ENCODE measurements around the gene BCR.
"Not testable (repeated sequence)": the region's sequence is repeated elsewhere in the genome, so short reads cannot be mapped to it uniquely, and the experiment has no call there.

The BCR gene

GRCh38 chr22:23316596-23316995, 136.3 kb downstream of the BCR start:
- not testable (repeated sequence) for DNase-seq (ENCODE audit: low spot score)

- not testable (repeated sequence) for DNase-seq (ENCODE audit: low spot score)
These were observed 138.0 kb downstream of the BCR start for GRCh38 chr22:23318316-23318715.

GRCh38 chr22:23322497-23323080, 142.3 kb downstream of the BCR start:
- DNase-seq (ENCODE audit: low spot score): not testable (repeated sequence)

DNA sequence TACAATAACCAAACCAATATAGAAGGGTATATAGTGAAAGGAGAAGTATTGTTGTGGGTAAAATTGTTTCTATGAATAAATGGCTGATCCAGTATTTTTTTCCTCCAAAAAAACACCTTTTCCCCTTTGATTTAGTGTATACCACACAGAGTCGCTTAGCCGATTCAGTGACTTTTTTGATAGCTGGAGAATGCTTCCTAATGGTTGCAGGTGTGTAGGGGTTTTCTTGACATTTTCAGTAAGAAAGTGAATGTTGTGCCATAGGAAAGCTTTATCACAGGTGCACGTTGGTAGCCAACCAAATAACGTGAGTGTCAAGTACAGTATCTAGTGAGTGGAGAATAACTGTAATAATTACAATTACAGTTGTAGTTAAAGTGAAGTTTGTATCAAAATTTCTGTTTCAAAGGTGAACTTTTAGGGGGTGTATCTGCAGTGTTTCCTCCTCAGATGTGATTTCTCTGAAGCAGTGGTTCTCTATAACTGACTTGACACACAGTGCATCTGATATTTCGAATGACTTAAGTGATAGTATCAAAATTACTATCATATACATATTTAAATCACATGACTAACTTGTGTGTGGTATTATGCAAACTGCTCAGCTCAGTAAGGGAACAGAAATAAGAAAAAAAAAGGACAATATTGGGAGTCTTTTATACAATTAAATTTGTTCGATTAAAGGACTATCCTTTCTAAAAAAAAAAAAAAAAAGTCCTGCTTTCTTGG, 143.8 kb downstream of the BCR start:
- not testable (repeated sequence) for DNase-seq (ENCODE audit: low spot score)

DNA sequence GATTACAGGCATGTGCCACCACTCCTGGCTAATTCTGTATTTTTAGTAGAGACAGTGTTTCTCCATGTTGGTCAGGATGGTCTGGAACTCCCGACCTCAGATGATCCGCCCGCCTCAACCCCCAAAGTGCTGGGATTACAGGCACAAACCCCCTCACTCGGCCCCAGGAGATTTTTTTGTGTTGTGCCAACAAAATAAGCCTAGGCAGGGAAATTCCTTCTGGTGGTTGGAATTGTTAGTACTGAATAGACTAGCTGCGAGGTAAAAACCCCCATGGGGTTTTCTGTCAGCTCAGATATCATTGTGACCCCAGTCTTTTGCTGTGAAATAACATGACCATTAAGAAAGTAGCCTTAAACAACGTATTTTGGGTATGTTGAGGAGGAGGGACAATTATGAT, 144.9 kb downstream of the BCR start:
- DNase-seq (ENCODE audit: low spot score): no peak

DNA sequence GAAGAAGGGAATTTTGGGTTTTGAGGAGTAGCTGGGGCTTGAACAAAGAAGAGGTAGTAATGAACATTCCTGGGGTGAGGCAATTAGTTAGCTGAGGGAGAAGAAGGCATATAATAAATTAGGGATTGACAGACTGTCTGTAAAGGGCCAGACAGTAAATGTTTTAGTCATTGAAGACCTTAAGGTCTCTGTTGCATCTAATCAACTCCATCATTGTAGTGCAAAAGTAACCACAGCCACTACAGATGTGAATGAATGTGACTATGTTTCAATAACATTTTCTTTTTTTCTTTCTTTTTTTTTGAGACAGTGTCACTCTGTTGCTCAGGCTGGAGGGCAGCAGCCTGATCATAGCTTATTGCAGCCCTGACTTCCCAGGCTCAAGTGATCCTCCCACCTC, 153.5 kb downstream of the BCR start:
- DNase-seq (ENCODE audit: low spot score): not testable (repeated sequence)

DNA sequence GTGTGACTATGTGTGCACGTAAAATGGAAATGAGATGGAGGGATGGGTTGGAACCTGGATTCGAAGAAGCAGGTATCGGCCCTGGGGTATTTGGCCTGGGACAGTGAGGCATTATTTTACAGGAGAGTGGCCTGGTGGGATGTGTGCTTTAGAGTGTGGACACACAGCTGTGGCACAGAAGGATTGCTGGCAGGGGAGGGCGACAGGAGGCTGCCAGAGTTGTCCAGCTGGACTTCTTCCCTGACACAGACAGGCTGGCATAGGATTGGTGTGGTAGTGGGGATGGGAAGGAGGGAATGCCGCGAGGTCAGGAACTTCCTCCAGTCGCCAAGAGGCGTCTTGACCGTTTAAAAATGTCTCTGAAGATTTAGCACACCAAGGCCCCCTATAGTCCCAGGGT, 157.4 kb downstream of the BCR start:
- DNase-seq (ENCODE audit: low spot score): not testable (repeated sequence)

GRCh38 chr22:23341942-23342695, 161.8 kb downstream of the BCR start:
- not testable (repeated sequence) for DNase-seq (ENCODE audit: low spot score)

- DNase-seq (ENCODE audit: low spot score): no peak
These were observed 171.0 kb downstream of the BCR start for GRCh38 chr22:23351321-23351720.

DNA sequence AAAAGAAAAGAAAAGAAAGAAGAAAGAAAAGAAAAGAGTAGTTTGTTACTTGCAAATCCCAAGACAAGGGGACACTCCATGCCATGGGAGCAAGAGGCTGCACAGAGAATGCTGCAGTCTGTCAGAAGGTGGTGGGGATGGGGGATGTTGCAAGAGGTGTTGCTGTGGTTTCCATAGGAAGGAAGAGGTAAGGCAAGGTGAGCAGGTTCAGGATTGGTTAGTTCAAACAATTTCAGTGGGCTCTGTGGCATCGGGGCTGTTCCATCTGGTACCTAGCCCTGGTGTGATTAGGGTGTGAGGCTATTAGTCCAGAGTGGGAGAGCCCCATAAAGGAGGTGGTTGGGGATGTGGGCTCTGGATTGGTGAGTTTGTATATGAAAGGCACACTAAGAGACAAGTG, 172.7 kb downstream of the BCR start:
- DNase-seq (ENCODE audit: low spot score): no peak

- DNase-seq (ENCODE audit: low spot score): no peak
These were observed 173.4 kb downstream of the BCR start for GRCh38 chr22:23353696-23354095.

GRCh38 chr22:23356094-23356493, 175.8 kb downstream of the BCR start:
- DNase-seq (ENCODE audit: low spot score): no peak

DNA sequence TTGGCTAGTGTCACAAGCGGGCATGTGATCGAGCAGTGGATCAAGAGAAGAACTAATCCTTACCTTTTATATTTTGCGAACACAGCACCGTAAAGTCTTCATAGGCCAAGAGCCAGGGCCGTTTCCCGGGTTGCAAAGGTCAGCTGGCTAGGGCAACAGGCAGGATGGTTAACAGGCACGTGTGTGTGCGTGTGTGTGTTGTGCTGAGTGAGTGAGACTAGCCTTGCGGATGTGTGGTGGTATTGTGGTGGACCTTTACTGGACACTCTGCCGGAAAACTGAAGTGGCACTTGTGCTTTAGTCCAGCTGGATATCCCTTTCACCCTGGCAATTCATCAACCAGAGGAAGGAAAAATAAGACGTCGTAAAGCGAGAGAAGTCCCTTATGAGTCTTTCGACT, 176.7 kb downstream of the BCR start:
- no peak for DNase-seq (ENCODE audit: low spot score)

GRCh38 chr22:23359583-23360123, 179.3 kb downstream of the BCR start:
- DNase-seq (ENCODE audit: low spot score): no peak

- no peak for DNase-seq (ENCODE audit: low spot score)
These were observed 181.4 kb downstream of the BCR start for GRCh38 chr22:23361676-23362075.

DNA sequence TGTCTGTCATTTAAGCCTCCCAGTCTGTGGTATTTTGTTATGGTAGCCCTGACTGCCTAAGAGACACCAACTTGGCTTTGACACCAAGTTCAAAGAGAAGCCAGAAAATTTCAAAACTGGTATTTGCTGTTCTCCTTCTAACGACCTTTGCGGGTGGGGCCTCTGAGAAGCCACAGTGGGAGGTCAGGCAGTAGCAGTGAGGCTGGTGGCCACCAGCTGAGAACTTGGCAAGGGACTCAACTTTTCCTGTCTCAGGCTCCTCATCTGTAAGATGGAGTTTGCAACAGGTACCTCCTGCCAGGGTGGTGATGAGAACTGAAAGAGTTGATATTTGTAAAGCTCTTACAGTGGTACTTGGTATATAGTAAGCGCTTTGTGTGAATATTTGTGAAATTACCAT, 183.4 kb downstream of the BCR start:
- no peak for DNase-seq (ENCODE audit: low spot score)

GRCh38 chr22:23364389-23364788, 184.1 kb downstream of the BCR start:
- DNase-seq (ENCODE audit: low spot score): no peak

DNA sequence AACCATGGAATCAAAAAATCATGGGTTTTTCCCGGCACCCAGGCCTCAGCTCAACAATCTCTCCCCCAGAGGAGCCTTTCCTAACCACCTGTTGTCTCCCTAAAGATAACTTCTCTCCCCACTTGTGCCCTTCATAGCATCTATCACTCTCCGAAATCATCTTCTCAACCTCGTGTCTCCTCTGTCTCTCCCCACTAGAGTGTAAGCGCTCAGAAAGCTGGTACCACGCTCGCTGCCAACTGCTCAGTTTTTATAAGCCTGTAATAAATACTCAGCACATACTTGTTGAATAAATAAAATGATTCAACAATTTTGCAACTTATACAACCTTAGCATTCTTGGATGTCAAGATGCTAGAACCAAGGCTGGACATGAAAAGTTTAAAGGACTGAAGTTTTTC, 185.2 kb downstream of the BCR start:
- no peak for DNase-seq (ENCODE audit: low spot score)

- DNase-seq (ENCODE audit: low spot score): no peak
These were observed 185.7 kb downstream of the BCR start for GRCh38 chr22:23365961-23366360.

- DNase-seq (ENCODE audit: low spot score): not testable (repeated sequence)
These were observed 186.9 kb downstream of the BCR start for GRCh38 chr22:23367196-23367595.

Data from GM03348 (cell line).